ENCODE measurements around the gene HSPB6. TPM values are rescaled to one million over a fixed set of nuclear protein-coding genes. Genes with fewer than 3 reads are reported as not detected.
A peak's percentile ranks its signal among the peaks of the same experiment; 100 is the strongest.
"Not testable (repeated sequence)": the region's sequence is repeated elsewhere in the genome, so short reads cannot be mapped to it uniquely, and the experiment has no call there.

HSPB6 gene, protein sequence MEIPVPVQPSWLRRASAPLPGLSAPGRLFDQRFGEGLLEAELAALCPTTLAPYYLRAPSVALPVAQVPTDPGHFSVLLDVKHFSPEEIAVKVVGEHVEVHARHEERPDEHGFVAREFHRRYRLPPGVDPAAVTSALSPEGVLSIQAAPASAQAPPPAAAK
- total RNA-seq, result 0.14 and 2.0 TPM in 2 replicates

DNA sequence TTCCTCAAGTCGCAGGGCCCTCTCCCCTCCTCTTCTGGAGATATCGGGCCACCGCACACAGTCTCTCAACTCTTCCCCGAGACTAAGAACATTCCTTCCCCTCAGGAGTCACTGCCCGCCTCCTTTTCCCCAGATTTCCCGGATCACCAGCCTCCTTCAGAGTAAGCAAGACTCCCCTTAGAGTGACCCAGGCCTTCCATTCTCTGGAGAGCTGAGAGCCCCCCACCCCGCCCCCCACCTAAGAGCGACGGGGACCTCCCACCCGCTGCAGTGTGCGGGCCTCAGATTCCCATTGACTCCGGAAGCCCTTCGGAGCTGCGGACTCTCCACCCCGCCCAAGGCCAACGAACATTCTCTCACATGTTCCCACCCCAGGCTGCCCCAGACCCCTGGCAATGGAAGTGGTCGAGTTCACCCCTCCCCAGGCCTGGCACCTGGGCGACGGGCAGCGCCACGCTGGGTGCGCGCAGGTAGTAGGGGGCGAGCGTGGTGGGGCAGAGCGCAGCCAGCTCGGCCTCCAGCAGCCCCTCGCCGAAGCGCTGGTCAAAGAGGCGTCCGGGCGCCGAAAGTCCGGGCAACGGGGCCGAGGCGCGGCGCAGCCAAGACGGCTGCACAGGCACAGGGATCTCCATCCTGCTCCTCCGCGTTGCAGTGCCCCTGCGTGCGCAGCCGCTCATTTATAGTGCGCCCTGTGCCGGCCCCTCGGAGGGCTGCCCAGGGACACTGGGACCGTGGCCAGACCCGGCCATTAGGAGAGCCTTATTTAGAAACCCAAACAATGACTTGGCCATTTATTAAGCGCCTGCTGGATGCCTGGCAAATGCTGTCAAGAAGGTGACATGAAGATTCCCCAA, at the start of gene HSPB6:
Gene HSPB6 (minus strand): TSS at position 653 of the 854 bp plus-strand sequence. CDS start 21 bp downstream, at position 632.
- DNase-seq (ENCODE audit: low read depth), result no peak
- H3K4me3 ChIP-seq (ENCODE audit: low read depth, low read length), result peak within 1 kb of the TSS; percentile 81
- TF ChIP-seq, protein P1, sequence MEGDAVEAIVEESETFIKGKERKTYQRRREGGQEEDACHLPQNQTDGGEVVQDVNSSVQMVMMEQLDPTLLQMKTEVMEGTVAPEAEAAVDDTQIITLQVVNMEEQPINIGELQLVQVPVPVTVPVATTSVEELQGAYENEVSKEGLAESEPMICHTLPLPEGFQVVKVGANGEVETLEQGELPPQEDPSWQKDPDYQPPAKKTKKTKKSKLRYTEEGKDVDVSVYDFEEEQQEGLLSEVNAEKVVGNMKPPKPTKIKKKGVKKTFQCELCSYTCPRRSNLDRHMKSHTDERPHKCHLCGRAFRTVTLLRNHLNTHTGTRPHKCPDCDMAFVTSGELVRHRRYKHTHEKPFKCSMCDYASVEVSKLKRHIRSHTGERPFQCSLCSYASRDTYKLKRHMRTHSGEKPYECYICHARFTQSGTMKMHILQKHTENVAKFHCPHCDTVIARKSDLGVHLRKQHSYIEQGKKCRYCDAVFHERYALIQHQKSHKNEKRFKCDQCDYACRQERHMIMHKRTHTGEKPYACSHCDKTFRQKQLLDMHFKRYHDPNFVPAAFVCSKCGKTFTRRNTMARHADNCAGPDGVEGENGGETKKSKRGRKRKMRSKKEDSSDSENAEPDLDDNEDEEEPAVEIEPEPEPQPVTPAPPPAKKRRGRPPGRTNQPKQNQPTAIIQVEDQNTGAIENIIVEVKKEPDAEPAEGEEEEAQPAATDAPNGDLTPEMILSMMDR (conservative IDR thresholded peaks at IDR 0.05; ENCODE audit: low read depth, low read length), result no peak

GRCh38 chr19:35806597-35806996, 49.8 kb upstream of the HSPB6 start:
- DNase-seq (ENCODE audit: low read depth), result no peak
- TF ChIP-seq, protein P1 (conservative IDR thresholded peaks at IDR 0.05; ENCODE audit: low read depth, low read length), result no peak
- no peak overlapping the region for H3K4me3 ChIP-seq (ENCODE audit: low read depth, low read length)

DNA sequence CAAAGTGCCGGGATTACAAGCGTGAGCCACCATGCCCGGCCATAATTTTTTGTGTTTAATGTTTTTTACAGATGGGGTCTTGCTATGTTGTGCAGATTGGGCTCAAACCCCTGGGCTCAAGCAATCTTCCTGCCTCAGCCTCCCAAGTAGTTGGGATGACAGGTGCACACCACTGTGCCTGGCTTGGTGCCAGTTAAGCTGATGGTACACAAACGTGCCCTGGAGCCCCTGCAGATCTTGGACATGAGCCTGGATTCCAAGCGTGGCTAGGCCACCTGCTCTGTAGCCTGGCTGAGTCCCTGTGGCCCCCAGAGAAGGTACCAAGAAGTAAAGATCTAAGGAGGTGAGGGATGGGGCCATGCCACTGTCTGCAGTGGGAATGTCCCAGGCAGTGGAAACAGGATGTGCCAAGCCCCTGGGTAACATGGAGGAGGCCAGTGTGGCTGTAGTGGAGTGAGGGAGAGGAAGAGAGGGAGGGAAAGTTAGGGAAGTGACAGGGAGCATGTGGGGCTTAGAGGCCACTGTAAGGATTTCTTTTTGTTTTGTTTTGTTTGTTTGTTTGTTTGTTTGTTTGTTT, 48.8 kb upstream of the HSPB6 start:
- no peak for DNase-seq (ENCODE audit: low read depth)
- TF ChIP-seq, protein P1 (conservative IDR thresholded peaks at IDR 0.05; ENCODE audit: low read depth, low read length), result no peak
- H3K4me3 ChIP-seq (ENCODE audit: low read depth, low read length), result no peak overlapping the region

- TF ChIP-seq, protein P1 (conservative IDR thresholded peaks at IDR 0.05; ENCODE audit: low read depth, low read length), result no peak
- no peak overlapping the region for H3K4me3 ChIP-seq (ENCODE audit: low read depth, low read length)
- no peak for DNase-seq (ENCODE audit: low read depth)
These were observed 45.0 kb upstream of the HSPB6 start for GRCh38 chr19:35801828-35802227.

GRCh38 chr19:35797663-35798062, 40.8 kb upstream of the HSPB6 start:
- no peak for DNase-seq (ENCODE audit: low read depth)
- no peak overlapping the region for H3K4me3 ChIP-seq (ENCODE audit: low read depth, low read length)
- TF ChIP-seq, protein P1 (conservative IDR thresholded peaks at IDR 0.05; ENCODE audit: low read depth, low read length), result no peak

DNA sequence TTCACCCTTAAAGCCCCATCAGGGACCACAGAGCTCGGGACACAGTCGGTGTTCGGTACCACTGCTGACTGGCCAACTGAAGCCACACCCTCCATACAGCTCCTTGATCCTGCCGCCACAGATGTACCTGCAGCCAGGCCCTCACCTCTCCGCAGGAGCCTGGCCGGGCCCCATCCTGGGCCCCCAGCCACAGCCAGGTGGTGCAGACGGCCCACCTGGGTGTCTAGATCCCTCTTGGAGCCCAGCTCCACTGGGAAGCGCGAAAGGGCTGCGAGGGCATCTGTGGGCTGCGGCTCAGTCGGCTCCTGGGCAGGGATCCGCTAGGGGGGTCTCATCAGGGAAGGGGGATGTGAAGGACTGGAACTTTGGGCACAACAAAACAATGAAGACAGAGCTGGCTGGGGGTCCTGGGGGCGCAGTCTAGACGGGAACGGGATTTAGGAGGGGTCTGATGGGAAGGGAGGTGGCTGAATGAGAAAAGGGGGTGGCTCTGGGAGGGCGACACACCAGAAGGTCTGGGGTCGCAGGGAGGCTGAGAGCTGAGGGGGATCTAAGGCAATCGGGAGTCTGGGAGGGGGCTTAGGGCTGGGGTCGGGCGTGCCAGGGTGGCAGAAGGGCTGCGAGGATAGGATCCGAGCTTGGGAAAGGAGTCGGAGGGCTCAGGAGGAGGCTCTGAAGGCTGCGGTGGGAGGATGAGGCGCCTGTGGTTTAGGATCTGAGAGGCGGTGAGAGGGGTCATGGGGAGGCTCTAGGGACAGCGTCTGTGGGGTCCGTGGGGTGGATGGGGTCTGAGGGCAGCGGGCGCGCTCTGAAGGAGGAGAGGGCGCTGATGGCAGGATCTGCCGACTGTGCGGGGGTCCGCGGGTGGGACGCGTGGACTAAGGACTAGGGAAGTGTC, 40.1 kb upstream of the HSPB6 start:
- H3K4me3 ChIP-seq (ENCODE audit: low read depth, low read length), result no peak overlapping the region
- DNase-seq (ENCODE audit: low read depth), result no peak
- TF ChIP-seq, protein P1 (conservative IDR thresholded peaks at IDR 0.05; ENCODE audit: low read depth, low read length), result no peak

- H3K4me3 ChIP-seq (ENCODE audit: low read depth, low read length); DNase-seq (ENCODE audit: low read depth): not testable (repeated sequence)
These were observed 38.7 kb upstream of the HSPB6 start for GRCh38 chr19:35795564-35795963.

Measured in epithelial cell of proximal tubule (primary cell).